Ovary (tissue), 3 donors: Measurements from ENCODE around the gene KIFC1.

Experiments
- CTCF ChIP-seq, 3 donors: fragments of 450-650 bp in 2 of 3; fragments of 200-600 bp in 1 of 3; IDR thresholded peaks; one replicate each; pipeline versions ENCODE4 v1.5.1 to v1.8.0; 2016 to 2022; ENCODE audit warnings: antibody characterized with exemption in 3 of 3, mild to moderate bottlenecking in 1 of 3
- POLR2A ChIP-seq: fragments of 450-650 bp; IDR thresholded peaks from one replicate; pipeline ENCODE4 v1.6.1; 2017; ENCODE audit warnings: antibody characterized with exemption, mild to moderate bottlenecking, moderate library complexity
- donor health status: DM: no; HTN: no; CAD: no.

GRCh38 chr6:33432546-33432945 is 40.9 kb downstream of the KIFC1 start:
- TF ChIP-seq CTCF (IDR thresholded peaks at IDR 0.05): no peak
- no peak for TF ChIP-seq POLR2A
